ENCODE data around the gene GAL3ST3. TPM values are rescaled to one million over a fixed set of nuclear protein-coding genes. Genes with fewer than 3 reads are reported as not detected.

The GAL3ST3 gene
- total and polyA plus RNA-seq, 2 of the 8 experiments (the other 6 are each of a cell fraction or from before 2014, with no cell fraction given) = 21.1 to 21.4 TPM

DNA sequence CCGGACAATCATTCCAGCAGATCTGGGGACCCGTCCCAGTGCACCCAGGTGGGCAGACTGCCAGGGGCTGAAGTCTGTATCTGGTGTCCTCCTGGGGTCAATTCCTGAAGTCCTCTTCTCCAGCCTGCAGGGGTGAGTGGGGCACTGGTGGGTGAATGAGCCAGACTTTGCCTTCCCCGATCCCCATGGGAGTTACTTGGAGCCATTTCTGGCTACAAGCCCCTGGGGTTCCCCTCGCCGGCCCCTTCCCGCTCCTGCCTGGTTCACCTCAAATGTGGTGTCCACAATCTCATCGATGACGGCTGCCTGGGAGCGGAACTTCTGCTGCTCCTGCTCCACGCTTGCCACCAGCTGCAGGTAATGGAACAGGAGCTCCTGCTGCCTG, 32.2 kb downstream of the GAL3ST3 start (continued):
- TF ChIP-seq CHD2 (IDR thresholded peaks at IDR 0.05; ENCODE audit: low read length) = no peak

Data from H1 (cell line).